HepG2 (cell line): ENCODE data around the gene AKAP8L. TPM values are rescaled to one million over a fixed set of nuclear protein-coding genes. Genes with fewer than 3 reads are reported as not detected.

Experiments
- LCORL ChIP-seq, 2 experiments: fragments of 450-650 bp in 1 of 2; sonication (generic) in 1 of 2; formaldehyde crosslinking in 1 of 2; IDR thresholded peaks; 2 replicates each; pipeline versions ENCODE4 v1.5.0 to v1.6.1; 2017 to 2020; ENCODE audit warnings: antibody characterized with exemption in 1 of 2, missing genetic modification reagents in 1 of 2
- MIER3 ChIP-seq: IDR thresholded peaks from 2 replicates; pipeline ENCODE4 v1.6.1; 2016; ENCODE audit warnings: missing compliant biosample characterization, borderline replicate concordance
- SP2 ChIP-seq: sonication (generic); formaldehyde crosslinking; IDR thresholded peaks from 2 replicates; pipeline ENCODE4 v1.5.1; 2020; ENCODE audit warnings: mild to moderate bottlenecking, missing genetic modification reagents
- ZC3H13 ChIP-seq: sonication (generic); formaldehyde crosslinking; IDR thresholded peaks from 2 replicates; pipeline ENCODE4 v1.8.1; 2023; ENCODE audit warnings: mild to moderate bottlenecking, missing genetic modification reagents, moderate library complexity
- ZMAT3 ChIP-seq: sonication (generic); formaldehyde crosslinking; conservative IDR thresholded peaks from 2 replicates; pipeline ENCODE4 v1.7.0; 2021; ENCODE audit warnings: missing genetic modification reagents
- ZNF567 ChIP-seq: sonication (generic); formaldehyde crosslinking; IDR thresholded peaks from 2 replicates; pipeline ENCODE4 v1.8.1; 2023; ENCODE audit warnings: mild to moderate bottlenecking, missing genetic modification reagents, borderline replicate concordance
- ZNF749 ChIP-seq: sonication (generic); formaldehyde crosslinking; IDR thresholded peaks from 2 replicates; pipeline ENCODE4 v1.8.0; 2022; ENCODE audit warnings: mild to moderate bottlenecking, missing genetic modification reagents, moderate library complexity, borderline replicate concordance
- ZNF777 ChIP-seq: sonication (generic); formaldehyde crosslinking; IDR thresholded peaks from 2 replicates; pipeline ENCODE4 v1.4.0; 2020; ENCODE audit warnings: missing genetic modification reagents
- ZNF816 ChIP-seq: sonication (generic); formaldehyde crosslinking; IDR thresholded peaks from 2 replicates; pipeline ENCODE4 v1.8.0; 2022; ENCODE audit warnings: missing genetic modification reagents, mild to moderate bottlenecking, borderline replicate concordance
- polyA plus RNA-seq, 8 experiments: library from polyadenylated mRNA; depleted of rRNA in 3 of 8; stranded (reverse) in 7 of 8; unstranded in 1 of 8; fragments of >200 nt; fragmentation: Illumina TruSeq in 4 of 8; extraction: Trizol in 4 of 8; gene quantifications; 2 replicates each; pipeline versions ENCODE4 v1.2.1 to v1.2.3, GENCODE V29; 2011 to 2016; ENCODE audit warnings: low read depth in 4 of 8, missing spikeins in 1 of 8, mixed read lengths in 1 of 8; ENCODE audit not compliant: insufficient read depth in 1 of 8
- total RNA-seq, 5 experiments: library from RNA; depleted of rRNA; stranded (reverse); fragments of >200 nt; fragmentation: Illumina TruSeq; extraction: Trizol; gene quantifications; 2 replicates each; pipeline ENCODE4 v1.2.3, GENCODE V29; 2016; ENCODE audit warnings: low read depth in 1 of 5
- TF ChIP-seq, protein P1 (sequence below): sonication (generic); formaldehyde crosslinking; conservative IDR thresholded peaks from 2 replicates; pipeline ENCODE4 v1.8.0; 2022; ENCODE audit warnings: mild to moderate bottlenecking, moderate library complexity, missing genetic modification reagents
- TF ChIP-seq, protein P2 (sequence below): IDR thresholded peaks from 2 replicates; pipeline ENCODE4 v1.6.1; 2018; ENCODE audit warnings: missing genetic modification reagents

Gene AKAP8L
- total and polyA plus RNA-seq, 2 of the 13 experiments (the other 11 are each of a cell fraction or from before 2014, with no cell fraction given) = 48.2 to 49.6 TPM

DNA sequence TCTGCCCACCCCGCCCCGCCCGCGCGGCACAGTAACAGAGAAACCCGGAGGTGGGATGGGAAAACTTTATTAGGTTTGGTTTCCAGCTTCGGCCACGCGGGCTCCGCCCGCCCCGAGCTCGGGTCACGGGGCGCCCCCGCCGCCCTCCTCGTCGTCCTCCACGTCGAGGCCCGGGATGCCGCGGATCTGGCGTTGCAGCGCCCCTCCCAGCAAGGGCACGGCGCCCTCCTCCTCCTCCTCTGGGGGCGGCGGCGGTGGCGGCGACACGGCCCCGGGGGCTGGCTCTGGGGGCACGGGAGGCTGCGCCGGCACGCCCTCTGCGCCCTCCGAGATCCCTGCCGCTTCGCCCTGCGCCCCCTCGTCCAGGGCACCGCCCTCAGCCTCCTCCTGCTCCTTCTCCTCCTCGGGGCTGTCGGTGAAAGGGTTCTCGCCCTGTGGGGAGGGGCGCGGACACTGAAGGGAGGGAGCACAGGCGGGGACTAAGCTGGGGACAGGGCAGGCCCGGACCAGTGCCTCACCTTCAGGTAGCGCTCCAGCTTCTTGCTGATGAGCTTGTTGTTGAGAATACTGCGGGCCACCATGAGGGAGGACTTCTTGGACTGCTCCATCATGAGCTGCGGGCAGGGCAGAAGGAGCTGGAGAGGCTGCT lies 38.7 kb downstream of the AKAP8L start (continued):
- TF ChIP-seq ZMAT3 (CRISPR knock-in tag) (no peak; the same call in 1 of the 2 replicates), LCORL (IDR thresholded peaks at IDR 0.05) (no peak), LCORL (CRISPR knock-in tag; IDR thresholded peaks at IDR 0.05) (peak; percentile 59; the same call in 1 of the 2 replicates), SP2 (CRISPR knock-in tag) (no peak), ZNF567 (CRISPR knock-in tag) (peak; percentile 53; the same call in 1 of the 2 replicates), ZNF777 (CRISPR knock-in tag) (peak; percentile 97), ZNF749 (CRISPR knock-in tag) (no peak), ZNF816 (CRISPR knock-in tag) (no peak), MIER3 (CRISPR knock-in tag) (no peak), ZC3H13 (CRISPR knock-in tag) (peak; percentile 24)
- TF ChIP-seq, protein P1, sequence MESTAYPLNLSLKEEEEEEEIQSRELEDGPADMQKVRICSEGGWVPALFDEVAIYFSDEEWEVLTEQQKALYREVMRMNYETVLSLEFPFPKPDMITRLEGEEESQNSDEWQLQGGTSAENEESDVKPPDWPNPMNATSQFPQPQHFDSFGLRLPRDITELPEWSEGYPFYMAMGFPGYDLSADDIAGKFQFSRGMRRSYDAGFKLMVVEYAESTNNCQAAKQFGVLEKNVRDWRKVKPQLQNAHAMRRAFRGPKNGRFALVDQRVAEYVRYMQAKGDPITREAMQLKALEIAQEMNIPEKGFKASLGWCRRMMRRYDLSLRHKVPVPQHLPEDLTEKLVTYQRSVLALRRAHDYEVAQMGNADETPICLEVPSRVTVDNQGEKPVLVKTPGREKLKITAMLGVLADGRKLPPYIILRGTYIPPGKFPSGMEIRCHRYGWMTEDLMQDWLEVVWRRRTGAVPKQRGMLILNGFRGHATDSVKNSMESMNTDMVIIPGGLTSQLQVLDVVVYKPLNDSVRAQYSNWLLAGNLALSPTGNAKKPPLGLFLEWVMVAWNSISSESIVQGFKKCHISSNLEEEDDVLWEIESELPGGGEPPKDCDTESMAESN (CRISPR knock-in tag) = no peak; the same call in 1 of the 2 replicates
- TF ChIP-seq, protein P2, sequence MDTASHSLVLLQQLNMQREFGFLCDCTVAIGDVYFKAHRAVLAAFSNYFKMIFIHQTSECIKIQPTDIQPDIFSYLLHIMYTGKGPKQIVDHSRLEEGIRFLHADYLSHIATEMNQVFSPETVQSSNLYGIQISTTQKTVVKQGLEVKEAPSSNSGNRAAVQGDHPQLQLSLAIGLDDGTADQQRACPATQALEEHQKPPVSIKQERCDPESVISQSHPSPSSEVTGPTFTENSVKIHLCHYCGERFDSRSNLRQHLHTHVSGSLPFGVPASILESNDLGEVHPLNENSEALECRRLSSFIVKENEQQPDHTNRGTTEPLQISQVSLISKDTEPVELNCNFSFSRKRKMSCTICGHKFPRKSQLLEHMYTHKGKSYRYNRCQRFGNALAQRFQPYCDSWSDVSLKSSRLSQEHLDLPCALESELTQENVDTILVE (CRISPR knock-in tag) = no peak; the same call in 1 of the 2 replicates
- TF ChIP-seq, all 625 proteins: peak for 110
